ENCODE results near the gene KDM8.
"Not testable (repeated sequence)": the region's sequence is repeated elsewhere in the genome, so short reads cannot be mapped to it uniquely, and the experiment has no call there.

KDM8 gene

DNA sequence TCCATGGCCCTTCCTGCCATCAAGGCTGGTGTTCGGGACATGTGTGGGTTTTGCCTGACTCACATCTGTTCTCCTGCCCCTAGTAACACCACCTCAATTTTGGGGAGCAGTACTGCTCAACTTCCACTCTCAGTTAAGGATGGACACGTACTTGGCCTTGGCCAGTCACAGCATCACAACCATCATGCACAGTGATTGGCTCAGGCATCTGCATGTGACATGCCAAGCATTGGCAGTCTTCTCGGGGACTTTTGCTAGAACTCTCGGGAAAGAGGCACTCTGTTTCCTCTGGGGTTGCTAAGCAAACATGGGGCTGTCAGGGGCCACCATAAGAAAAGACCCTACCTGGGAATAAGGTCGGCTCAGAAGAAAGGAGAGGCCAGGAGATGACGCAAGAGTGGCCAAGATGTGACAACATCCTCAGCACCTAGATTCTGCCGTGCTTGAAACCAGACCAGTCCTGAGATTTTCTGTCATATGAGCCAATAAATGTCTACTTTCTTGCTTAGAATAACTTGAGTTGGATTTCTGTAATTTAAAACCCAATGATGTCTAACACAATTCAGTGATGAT is 11.9 kb upstream of the KDM8 start:
- DNase-seq (ENCODE audit: low spot score): no peak

DNA sequence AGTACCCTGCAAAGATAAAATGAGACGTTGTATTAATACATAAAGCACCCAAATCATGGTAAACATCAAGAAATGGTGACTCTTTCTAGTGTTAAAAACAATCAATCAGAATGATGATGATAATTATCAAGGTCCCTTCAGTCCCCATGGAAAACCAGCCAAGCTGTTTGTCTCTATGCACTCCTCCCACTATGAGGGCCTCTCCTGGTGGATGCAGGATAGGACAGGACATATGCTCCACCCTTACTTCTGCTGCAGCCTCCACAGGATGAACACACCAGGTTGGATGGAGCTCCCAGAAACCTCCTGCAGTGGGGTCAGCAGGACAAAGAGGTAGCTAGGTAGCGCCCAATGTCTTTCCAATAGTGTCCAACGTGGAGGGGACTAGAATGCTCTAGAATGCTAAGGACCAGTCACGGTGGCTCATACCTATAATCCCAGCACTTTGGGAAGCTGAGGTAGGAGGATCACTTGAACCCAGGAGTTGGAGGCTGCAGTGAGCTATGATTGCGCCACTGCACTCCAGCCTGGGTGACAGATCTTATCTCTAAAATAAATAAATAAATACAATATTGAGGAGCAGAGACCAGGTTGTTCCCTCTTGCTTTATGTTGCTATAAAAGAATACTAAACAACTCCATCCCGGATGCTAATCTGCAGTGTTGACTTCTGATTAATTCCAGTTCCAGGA is 9.9 kb upstream of the KDM8 start:
- no peak for DNase-seq (ENCODE audit: low spot score)

DNA sequence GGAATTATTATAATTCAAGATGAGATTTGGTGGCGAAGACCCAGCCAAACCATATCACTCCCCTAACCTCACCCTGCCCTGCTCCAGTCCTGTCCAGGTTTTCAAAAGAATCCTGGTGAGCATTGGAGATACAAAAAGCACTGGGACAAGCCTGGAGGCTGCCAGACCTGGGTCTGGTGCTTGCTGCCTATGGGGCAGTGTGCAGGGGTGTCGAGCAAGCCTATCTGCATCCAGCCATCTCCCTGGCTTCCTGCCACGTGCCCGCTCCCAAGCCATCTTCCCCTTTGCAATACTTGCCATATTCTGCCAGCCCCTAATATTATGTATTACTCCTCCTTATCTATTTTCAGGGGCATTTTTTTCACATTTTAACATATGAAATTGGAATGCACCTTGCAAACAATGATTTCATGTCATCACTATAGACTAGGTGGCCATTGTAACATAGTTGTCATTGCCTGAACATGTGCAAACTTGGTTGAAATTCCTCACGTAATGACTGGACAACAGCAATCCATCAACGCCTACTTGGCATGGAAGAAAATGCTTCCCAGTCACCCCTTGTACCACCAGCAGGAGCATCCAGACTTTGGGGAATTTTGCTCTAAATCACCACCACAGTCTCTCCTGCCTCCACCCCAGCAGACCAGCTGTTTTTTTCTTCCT is 8.1 kb upstream of the KDM8 start:
- DNase-seq (ENCODE audit: low spot score): no peak

DNA sequence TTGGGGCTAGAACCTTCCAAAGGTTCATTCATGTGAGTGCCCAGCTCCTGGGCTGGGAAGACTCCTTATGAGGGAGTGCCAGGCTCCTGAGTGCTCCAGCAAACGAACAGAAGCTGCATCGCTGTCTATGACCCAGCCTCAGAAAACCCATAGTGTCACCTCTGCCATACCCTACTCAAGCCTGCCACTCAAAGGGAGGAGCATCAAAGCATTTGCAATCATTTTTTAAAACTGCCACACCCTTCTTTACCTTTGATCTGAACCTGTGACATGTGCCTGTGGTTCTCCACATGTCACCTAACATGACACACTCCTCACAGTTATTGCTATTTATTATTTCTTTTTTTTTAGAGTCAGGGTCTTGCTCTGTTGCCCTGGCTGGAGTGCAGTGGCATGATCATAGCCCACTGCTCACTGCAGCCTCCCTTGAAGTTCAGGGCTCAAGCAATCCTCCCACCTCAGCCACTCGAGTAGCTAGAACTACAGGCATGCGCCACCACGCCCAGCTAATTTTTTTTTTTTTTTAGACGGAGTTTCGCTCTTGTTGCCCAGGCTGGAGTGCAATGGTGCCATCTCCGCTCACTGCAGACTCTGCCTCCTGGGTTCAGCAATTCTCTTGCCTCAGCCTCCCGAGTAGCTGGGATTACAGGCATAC is 7.3 kb upstream of the KDM8 start:
- DNase-seq (ENCODE audit: low spot score): no peak

DNA sequence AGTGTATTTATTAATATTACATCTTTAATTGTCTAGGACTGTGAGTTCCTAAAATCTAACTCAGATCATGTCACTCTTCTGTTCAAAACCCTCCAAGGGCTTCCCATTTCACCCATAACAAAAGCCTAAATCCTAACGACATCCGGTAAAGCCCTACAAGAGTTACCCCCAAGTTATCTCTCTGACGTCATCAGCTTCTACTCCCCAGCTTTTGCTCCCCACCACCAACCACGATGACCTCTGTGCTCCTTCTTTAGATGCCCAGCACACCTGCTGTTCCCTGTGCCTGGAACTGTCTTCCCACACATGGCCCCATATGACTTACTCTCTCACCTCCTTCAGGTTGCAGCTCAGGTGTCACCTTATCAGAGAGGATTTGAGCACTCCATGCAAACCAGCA is 6.3 kb upstream of the KDM8 start:
- DNase-seq (ENCODE audit: low spot score): no peak

DNA sequence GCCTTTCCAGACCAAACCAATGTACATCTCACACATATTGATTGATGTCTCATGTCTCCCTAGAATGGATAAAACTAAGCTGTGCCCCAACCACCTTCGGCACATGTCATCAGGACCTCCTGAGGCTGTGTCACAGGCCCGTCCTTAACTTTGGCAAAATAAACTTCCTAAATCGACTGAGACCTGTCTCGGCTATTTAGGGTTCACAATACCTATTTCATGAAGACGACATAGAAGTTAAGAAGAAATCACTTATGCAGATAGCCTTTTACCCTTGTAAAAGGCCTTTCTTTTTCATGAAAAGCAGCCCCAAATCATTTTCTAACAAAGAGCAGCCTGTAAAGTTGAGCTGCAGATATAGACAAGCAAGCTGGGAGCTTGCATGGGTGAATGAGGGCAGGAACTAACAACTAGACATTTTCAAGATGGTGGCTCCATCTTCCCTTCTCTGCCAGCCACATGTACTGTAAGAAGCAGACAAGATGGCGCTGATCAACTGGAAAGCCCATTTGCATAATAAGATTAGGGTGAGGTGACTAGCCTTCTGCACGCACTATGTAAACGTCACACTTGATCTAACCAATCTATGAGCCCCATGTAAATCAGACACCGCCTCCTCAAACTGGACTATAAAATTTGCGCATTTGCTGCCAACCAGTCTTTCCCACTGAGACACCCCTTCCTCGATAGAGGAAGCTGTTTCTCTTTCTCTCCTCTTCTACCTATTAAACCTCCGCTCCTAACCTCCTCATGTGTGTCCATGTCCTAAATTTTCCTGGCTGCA is 4.7 kb upstream of the KDM8 start:
- peak; percentile 98 for DNase-seq (ENCODE audit: low spot score)

DNA sequence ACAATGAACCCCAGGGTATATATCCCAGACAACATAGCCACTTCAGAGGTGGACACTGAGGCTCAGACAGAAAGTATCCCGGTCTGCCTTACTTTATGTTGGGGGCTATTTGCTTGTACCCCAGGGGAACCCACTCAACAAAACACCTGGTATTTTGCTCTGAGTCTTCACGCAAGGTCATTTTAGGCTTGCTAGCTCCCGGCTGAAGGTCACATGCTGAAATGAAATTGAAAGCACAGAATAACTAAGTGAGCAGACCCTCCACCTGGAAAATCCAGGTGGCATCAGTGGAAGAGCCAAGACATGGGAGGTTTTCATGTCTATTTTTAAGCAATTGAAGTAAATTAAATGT is 4.1 kb upstream of the KDM8 start:
- DNase-seq (ENCODE audit: low spot score): peak; percentile 88

DNA sequence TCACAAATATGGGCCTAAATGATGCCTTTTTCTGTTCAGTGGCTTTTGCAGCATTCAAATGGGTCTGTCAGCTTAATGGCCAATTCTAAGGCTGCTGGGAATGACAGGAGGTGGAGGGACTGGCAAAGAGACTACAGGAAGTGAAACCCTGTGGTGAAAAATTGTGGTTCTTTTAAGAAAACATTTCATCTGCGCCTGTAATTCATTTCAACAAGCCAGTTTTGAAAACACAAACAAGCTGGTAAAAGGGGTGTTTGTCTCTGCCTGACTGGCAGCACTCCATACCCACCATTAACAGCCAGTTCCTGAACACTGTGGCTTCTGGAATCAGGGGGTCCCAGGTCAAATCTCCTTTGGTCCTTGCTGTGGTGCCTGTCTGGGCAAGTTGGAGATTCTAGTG is 3.6 kb upstream of the KDM8 start:
- peak; percentile 86 for DNase-seq (ENCODE audit: low spot score)

DNA sequence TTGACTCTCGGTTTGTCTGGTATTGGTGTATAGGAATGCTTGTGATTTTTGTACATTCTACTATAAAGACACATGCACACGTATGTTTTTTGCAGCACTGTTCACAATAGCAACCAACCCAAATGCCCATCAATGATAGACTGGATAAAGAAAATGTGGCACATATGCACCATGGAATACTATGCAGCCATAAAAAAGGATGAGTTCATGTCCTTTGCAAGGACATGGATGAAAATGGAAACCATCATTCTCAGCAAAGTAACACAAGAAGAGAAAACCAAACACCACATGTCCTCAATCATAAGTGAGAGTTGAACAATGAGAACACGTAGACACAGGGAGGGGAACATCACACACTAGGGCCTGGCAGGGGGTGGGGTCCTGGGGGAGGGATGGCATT is 2.4 kb upstream of the KDM8 start:
- DNase-seq (ENCODE audit: low spot score): not testable (repeated sequence)

DNA sequence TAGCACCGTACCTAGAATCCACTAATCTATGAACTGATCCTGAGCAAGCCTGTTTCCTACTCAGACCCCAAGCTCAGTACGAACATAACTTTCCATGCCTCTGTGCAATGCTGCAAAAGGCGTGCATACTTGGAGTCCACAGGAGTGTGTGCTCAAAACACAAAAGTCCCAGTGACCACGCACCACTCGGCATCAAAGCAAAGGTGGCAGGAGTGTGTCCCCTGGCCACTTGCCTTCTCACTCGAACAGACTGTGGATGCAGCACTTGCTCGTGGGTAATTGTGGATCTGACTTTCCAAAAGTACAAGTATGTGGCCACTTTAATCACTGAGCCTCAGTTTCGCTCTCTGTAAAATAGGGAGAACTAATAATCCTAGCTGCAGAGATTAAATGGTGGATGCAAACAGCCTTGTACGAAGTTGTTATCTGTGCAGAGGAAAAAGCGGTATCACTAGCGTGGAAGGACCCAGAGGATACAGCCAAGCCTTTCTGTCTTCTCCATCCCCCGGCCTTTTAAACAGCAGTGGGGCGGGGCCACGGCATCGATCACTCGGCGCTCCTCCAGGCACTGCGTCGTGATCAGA is 311 bp upstream of the KDM8 start:
- DNase-seq (ENCODE audit: low spot score): no peak

DNA sequence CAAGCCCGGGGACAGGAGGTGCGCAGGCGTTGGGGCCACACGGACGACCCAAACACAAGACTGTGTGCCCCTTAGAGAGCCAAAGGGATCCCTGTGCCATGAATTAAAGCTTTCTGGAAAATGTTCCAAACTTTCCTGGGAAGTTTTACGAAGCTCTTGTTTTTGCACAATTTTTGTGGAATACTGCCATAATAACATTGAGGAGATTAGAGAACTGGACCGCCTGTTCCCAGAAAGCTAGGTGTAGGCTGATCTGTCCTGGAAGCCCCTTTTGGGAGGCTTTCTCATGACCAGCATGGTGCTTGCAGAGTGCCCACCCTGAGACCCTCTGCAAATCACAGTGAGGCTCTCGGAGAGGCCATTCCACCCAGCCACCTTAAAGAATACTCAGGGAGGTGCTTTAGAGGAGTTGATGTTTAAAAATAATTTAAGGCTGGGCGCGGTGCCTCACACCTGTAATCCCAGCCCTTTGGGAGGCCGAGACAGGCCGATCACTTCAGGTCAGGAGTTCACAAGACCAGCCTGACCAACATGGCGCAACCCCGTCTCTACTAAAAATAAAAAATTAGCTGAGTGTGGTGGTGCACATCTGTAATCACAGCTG is 1.1 kb downstream of the KDM8 start:
- DNase-seq (ENCODE audit: low spot score): peak; percentile 28

DNA sequence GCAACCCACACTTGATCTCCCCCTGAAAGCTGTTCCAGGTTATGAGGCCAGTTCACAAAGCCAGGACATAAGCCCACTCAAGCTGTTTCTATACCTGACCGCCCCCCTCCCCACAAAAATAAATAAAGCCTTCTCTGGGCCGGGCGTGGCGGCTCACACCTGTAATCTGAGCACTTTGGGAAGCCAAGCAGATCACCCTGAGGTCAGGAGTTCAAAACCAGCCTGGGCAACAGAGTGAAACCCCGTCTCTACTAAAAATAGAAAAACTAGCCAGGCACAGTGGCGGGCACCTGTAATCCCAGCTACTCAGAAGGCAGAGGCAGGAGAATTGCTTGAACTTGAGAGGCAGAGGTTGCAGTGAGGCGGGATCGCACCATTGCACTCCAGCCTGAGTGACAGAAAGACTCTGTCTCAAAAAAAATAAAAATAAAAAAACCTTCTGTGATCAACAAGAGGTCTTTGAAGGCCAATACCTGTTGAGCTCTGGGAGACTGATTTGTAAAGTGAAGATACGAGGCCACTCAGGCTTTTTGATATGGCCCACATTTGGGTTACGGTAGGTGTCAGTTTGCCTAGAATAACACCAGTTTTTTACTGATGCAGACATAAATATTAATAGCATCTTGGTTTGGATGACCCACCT is 2.2 kb downstream of the KDM8 start:
- DNase-seq (ENCODE audit: low spot score): no peak

DNA sequence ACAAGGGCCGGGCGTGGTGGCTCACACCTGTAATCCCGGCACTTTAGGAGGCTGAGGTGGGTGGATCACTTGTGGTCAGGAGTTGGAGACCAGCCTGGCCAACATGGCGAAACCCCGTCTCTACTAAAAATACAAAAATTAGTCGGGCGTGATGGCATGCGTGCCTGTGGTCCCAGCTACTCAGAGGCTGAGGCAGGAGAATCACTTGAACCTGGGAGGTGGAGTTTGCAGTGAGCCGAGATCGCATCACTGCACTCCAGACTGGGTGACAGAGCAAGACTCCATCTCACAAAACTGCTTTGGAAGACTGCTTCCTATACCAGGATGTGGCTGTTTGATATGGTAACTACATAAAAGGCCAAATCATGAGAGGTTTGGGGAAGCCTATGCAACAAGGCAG is 3.8 kb downstream of the KDM8 start:
- DNase-seq (ENCODE audit: low spot score): not testable (repeated sequence)

DNA sequence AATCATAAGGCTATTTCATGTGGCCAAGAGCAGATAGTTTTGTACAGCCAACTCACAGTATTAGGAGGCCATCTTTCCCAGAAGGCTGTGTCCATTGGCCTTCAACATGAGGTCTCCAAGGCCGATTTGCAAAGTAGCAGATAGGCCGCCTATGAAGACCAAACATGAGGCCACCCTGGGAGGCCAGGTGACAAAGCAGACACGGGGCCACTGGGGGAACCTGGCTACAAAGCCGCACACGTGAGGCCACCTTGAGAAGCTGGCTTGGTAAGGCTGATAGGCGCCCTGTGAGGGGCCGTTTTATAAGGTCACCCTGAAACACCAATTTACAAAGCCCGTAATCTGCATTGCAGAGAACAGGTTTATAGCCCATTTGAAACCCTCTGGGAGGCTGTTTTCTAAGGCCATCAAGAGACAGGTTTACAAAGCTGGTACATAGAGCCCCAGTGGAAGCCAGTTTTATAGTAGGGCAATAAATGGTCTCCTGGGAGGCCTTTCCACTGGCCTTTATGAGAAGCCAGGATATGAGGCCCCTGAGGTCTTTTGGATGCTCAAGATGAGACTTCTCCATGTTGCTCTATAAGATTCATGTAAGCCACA is 4.9 kb downstream of the KDM8 start:
- no peak for DNase-seq (ENCODE audit: low spot score)

DNA sequence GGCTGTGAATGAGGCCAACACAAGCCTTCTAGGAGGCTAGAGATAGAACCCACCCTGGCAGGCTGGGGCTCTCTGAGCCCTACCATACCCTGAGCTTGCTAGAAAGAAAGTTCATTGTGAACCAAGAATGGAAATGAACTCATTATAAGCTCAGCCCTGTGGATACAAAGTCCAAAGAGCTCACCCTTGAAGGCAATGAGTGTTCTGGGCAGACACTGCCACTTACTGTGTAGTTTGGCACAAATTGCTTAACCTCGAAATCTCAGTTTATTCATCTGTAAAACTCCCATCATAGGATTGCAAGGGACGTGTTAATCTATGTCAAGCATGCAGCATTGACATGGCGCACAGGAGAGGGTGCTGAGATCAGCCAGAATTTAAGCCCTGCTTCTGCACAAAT is 5.5 kb downstream of the KDM8 start:
- DNase-seq (ENCODE audit: low spot score): no peak

DNA sequence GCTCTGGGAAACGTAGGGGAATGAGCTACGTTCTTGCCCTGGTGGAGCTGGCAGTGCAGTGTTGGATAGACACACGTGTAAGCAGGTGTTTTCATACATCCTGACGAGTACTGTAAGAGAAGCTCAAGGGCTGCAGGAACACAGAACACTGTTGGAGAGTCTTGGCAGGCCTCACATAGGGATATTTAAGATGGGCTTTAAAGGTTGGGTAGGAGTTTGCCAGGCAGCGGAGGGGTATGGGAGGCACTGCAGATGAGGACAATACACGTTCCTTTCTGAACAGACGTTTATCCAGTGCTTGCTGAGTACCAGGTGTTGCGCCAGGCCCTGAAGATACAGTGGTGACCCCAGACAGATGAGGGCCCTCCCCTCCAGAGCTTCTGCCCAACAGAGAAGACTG is 6.3 kb downstream of the KDM8 start:
- no peak for DNase-seq (ENCODE audit: low spot score)

DNA sequence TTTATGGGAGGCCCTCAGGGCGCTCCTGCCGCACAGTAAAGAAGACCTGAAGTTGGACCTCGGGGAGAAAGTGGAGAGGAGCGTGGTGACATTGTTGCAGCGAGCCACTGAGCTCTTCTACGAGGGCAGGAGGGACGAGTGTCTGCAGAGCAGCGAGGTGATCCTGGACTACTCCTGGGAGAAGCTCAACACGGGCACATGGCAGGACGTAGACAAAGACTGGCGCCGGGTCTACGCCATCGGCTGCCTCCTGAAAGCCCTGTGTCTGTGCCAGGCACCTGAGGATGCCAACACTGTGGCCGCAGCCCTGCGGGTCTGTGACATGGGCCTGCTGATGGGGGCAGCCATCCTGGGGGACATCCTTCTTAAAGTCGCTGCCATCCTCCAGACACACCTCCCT is 6.8 kb downstream of the KDM8 start:
- DNase-seq (ENCODE audit: low spot score): no peak

DNA sequence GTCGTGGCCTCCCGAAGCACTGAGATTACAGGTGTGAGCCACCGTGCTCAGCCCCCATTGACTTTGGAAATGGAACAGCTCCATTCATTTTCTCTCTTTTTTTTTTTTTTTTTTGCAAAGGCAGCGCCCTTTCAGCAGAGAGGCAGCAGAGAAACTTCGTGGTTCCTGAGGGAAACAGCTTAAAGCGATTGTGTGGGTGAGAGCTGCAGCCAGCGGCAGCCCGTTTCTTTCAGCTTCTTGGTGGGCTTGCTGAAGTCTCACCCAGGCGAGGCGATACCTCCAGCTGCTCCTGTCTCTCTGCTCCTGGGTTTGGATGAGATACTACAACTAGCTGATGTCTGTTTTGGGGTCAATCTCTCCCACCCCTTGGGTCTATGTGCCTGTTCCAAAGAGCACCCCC is 7.7 kb downstream of the KDM8 start:
- DNase-seq (ENCODE audit: low spot score): no peak

DNA sequence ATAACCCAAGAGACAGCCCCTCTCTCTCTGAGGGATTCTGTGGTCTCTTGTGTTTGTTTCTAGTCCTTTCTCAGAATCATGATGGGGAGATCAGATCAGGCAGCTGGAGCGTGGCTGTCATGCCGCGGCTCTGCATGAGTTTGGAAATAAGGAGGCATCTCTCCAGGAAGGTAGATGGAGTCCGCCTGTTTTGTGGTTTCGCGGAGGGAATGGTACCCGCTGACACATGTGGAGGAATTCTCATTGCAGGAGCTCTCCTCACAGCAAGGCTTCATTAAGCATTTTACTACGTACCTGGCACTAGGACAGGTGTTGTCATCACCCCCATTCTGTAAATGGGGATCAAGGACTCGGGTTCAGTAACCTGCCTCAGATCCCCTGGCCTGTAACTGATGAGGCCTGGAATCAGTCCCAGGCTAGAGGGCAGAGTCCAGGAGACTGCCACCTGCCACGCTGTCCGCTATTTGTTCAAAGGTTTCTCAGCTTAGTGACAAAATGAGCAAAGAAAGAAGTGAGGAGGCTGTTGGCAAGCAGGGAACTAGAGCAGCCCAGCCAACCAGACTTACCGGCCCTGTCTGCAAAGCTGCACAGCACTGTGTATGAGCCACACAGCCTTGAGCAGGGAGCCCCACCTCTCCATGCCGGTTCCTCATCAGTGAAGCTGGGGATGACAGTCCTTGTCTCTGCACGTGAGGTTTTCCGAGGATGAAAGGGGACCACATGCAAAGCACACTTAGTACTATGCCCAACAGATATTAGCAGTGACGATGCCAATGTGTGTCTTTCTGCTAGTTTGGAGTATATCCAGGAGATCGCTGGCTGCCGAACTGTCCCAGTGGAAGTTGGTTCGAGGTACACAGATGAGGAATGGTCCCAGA is 11.0 kb downstream of the KDM8 start:
- DNase-seq (ENCODE audit: low spot score): no peak

DNA sequence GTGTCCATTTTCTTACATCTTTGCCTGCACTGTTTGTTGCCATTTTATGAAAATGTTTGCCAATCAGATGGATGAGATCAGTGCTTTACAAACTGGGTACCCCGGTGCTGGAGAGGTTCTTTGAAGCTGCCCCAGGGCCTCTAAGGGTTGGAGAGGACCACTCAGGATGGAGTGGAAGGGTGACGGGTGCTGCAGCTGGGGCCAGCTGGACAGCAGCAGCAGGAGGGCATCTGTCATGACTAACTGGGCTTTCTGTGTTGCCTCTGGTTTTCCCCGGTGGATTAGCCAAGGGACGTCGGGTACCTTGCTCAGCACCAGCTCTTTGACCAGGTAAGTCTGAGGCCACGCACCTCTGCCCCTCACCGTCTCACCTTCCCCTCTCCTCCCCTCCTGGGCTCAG is 12.3 kb downstream of the KDM8 start:
- no peak for DNase-seq (ENCODE audit: low spot score)
